HFF-Myc (cell line): ENCODE data around the gene CST7.

Experiments
- DNase-seq: peaks from one replicate; pipeline ENCODE4 v3.0.0-alpha.2; 2011; ENCODE audit warnings: low read depth; ENCODE audit errors: extremely low read depth
- H3K4me3 ChIP-seq: replicated peaks from 2 replicates; pipeline ENCODE4 v1.5.1; 2011; ENCODE audit warnings: low read depth, mild to moderate bottlenecking, control low read depth, low read length
- CTCF ChIP-seq: IDR thresholded peaks from 2 replicates; pipeline ENCODE4 v1.5.1; 2012; ENCODE audit warnings: mild to moderate bottlenecking, low read depth, low read length, control low read depth; ENCODE audit errors: missing control alignments

Gene CST7

GRCh38 chr20:24980291-24981053 lies 31.4 kb downstream of the CST7 start:
- H3K4me3 ChIP-seq, result no peak overlapping the region
- no peak for DNase-seq
- TF ChIP-seq CTCF, result no peak

- TF ChIP-seq CTCF, result no peak
- H3K4me3 ChIP-seq, result no peak overlapping the region
- no peak for DNase-seq
These were observed 32.2 kb downstream of the CST7 start for GRCh38 chr20:24981282-24981681.

GRCh38 chr20:24981790-24982189 lies 32.7 kb downstream of the CST7 start:
- TF ChIP-seq CTCF, result no peak
- DNase-seq, result no peak
- no peak overlapping the region for H3K4me3 ChIP-seq

GRCh38 chr20:24983896-24984295 lies 34.8 kb downstream of the CST7 start:
- TF ChIP-seq CTCF, result no peak
- no peak overlapping the region for H3K4me3 ChIP-seq
- DNase-seq, result no peak

- no peak overlapping the region for H3K4me3 ChIP-seq
- TF ChIP-seq CTCF, result no peak
- DNase-seq, result no peak
These were observed 36.0 kb downstream of the CST7 start for GRCh38 chr20:24984961-24985640.

- no peak for TF ChIP-seq CTCF
- DNase-seq, result no peak
- no peak overlapping the region for H3K4me3 ChIP-seq
These were observed 36.7 kb downstream of the CST7 start for GRCh38 chr20:24985802-24986201.
